Fibroblast of mammary gland (primary cell): ENCODE results near the gene LIMK1.

Experiments
- DNase-seq: peaks from one replicate; pipeline ENCODE4 v3.0.0-alpha.2; 2010; ENCODE audit warnings: low read depth
- H3K4me3 ChIP-seq: 2 replicates; pipeline ENCODE4 v1.5.1; 2011; ENCODE audit warnings: low read depth, mild to moderate bottlenecking, low read length, moderate library complexity; ENCODE audit not compliant: control insufficient read depth
- TF ChIP-seq, protein P1 (sequence below): conservative IDR thresholded peaks from 2 replicates; pipeline ENCODE4 v1.5.1; 2011; ENCODE audit warnings: low read depth, low read length, inconsistent platforms; ENCODE audit not compliant: control insufficient read depth, insufficient read depth

LIMK1 gene

DNA sequence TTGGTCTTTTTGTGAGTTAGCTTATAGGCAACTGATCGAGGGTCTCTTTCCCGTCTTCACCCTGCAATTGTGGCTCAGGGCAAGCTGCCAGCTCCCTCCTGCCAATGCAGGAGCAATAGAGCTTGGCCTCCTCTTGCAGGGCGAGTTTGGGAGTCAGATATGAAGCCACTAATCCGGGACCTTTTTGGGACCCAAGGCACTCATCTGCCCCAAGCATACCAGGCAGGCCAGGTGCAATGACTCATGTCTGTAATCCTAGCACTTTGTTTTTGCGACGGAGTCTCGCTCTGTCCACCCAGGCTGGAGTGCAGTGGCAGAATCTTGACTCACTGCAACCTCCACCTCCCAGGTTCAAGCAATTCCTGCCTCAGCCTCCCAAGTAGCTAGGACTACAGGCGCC, 21.1 kb downstream of the LIMK1 start:
- TF ChIP-seq, protein P1, sequence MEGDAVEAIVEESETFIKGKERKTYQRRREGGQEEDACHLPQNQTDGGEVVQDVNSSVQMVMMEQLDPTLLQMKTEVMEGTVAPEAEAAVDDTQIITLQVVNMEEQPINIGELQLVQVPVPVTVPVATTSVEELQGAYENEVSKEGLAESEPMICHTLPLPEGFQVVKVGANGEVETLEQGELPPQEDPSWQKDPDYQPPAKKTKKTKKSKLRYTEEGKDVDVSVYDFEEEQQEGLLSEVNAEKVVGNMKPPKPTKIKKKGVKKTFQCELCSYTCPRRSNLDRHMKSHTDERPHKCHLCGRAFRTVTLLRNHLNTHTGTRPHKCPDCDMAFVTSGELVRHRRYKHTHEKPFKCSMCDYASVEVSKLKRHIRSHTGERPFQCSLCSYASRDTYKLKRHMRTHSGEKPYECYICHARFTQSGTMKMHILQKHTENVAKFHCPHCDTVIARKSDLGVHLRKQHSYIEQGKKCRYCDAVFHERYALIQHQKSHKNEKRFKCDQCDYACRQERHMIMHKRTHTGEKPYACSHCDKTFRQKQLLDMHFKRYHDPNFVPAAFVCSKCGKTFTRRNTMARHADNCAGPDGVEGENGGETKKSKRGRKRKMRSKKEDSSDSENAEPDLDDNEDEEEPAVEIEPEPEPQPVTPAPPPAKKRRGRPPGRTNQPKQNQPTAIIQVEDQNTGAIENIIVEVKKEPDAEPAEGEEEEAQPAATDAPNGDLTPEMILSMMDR, result no peak
- H3K4me3 ChIP-seq, result no peak overlapping the region
- no peak for DNase-seq

- no peak for DNase-seq
- TF ChIP-seq, protein P1, result no peak
- H3K4me3 ChIP-seq, result no peak overlapping the region
Measured at GRCh38 chr7:74105992-74106391, 22.4 kb downstream of the LIMK1 start.

DNA sequence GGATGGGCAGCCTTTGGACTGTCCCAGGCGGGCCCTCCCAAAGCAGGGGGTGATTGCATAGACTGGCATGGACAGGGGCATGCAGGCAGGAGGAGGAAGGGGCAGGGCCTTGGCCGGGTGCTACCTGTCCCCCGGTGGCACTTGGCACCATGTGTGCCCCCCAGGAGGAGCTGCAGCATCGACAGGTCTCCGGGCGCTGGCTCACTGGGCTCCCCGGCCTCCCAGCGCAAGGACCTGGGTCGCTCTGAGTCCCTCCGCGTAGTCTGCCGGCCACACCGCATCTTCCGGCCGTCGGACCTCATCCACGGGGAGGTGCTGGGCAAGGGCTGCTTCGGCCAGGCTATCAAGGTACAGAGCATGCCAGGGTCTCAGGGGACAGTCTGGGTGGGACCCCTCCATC, 23.2 kb downstream of the LIMK1 start:
- DNase-seq, result no peak
- TF ChIP-seq, protein P1, result no peak
- no peak overlapping the region for H3K4me3 ChIP-seq

DNA sequence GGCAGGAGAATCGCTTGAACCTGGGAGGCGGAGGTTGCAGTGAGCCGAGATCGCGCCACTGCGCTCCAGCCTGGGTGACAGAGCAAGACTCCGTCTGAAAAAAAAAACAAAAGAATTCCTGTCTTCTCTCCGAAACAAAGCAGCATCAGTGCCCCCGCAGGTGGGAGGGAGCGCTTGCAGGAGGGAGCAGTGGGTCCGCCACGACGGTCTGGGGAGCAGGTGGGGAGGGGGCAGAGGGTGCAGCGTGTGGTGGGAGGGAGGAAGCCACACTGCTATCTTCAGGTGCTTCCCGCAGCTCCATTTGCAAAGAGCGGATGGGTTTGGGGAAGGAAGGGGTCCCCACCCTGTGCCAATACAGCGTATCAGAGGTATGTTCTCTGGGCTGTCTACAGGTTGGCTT, 31.7 kb downstream of the LIMK1 start:
- DNase-seq, result no peak
- TF ChIP-seq, protein P1, result no peak
- H3K4me3 ChIP-seq, result no peak overlapping the region

GRCh38 chr7:74116356-74116755, 32.8 kb downstream of the LIMK1 start:
- DNase-seq, result no peak
- TF ChIP-seq, protein P1, result no peak

DNA sequence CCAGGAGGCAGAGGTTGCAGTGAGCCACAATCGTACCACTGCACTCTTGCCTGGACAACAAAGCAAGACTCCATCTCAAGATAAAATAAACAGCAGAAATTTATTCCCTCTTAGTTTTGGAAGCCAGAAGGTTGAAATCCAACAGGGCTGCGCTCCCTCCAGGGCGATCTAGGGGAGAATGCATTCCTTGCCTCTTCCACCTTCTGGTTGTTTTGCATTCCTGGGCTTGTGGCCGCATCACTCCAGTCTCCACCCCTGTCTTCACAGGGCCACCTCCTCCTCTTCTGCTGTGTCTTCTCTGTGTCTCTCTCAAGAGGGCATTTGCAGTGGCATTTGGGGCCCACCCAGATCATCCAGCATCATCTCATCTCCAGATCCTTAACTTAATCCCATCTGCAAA, 36.2 kb downstream of the LIMK1 start:
- DNase-seq, result no peak
- TF ChIP-seq, protein P1, result no peak
- no peak overlapping the region for H3K4me3 ChIP-seq

More at GRCh38 chr7:74116356-74116755, 32.8 kb downstream of the LIMK1 start:
- no peak overlapping the region for H3K4me3 ChIP-seq
